Measurements from ENCODE around the gene GLRX3. TPM values are rescaled to one million over a fixed set of nuclear protein-coding genes. Genes with fewer than 3 reads are reported as not detected.

The GLRX3 gene
- total and polyA plus RNA-seq, 2 experiments from 2014 or later, result 71.3 to 168 TPM

- no peak overlapping the region for H3K4me3 ChIP-seq
- no peaks in the 10 kb centered on the region for H3K9me3 ChIP-seq (ENCODE audit: low read depth)
- no peak overlapping the region for H3K27ac ChIP-seq
- no peaks in the 10 kb centered on the region for H3K27me3 ChIP-seq
- H3K36me3 ChIP-seq, result no peaks in the 10 kb centered on the region
- TF ChIP-seq CTCF (IDR thresholded peaks at IDR 0.05; ENCODE audit: low read depth, low read length), result no peak
- H3K4me1 ChIP-seq (ENCODE audit: low read depth), result no peaks in the 10 kb centered on the region
- no peak for DNase-seq (ENCODE audit: low read depth in 1 of 2, low spot score in 1 of 2)
These were observed 86.2 kb downstream of the GLRX3 start for GRCh38 chr10:130222381-130222780.

DNA sequence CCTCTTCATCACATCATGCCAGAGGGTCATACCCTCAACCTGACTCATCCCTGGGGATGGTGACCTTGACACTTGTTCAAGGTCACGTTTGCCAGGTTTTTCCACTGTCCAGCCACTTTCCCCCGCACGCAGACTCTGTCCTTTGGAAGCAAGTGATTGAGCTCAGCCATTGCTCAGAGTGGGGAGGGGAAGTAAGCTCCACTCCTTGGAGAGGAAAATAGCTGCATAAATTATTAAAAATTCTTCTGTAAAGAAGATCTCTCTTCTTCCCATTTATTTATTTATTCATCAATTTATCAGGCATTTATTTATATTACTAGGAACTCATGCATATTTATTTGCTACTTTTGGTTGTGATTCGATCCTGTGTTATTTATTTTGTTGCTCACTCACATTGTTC is 88.0 kb downstream of the GLRX3 start:
- no peaks in the 10 kb centered on the region for H3K9me3 ChIP-seq (ENCODE audit: low read depth)
- no peaks in the 10 kb centered on the region for H3K36me3 ChIP-seq
- DNase-seq (ENCODE audit: low read depth in 1 of 2, low spot score in 1 of 2), result no peak
- H3K27ac ChIP-seq, result no peak overlapping the region
- no peaks in the 10 kb centered on the region for H3K4me1 ChIP-seq (ENCODE audit: low read depth)
- TF ChIP-seq CTCF (IDR thresholded peaks at IDR 0.05; ENCODE audit: low read depth, low read length), result no peak
- H3K4me3 ChIP-seq, result no peak overlapping the region
- H3K27me3 ChIP-seq, result no peaks in the 10 kb centered on the region

- H3K4me3 ChIP-seq, result no peak overlapping the region
- no peak for DNase-seq (ENCODE audit: low read depth in 1 of 2, low spot score in 1 of 2)
- no peaks in the 10 kb centered on the region for H3K9me3 ChIP-seq (ENCODE audit: low read depth)
- H3K4me1 ChIP-seq (ENCODE audit: low read depth), result no peaks in the 10 kb centered on the region
- H3K27ac ChIP-seq, result no peak overlapping the region
- no peaks in the 10 kb centered on the region for H3K27me3 ChIP-seq
- no peak for TF ChIP-seq CTCF (IDR thresholded peaks at IDR 0.05; ENCODE audit: low read depth, low read length)
- no peaks in the 10 kb centered on the region for H3K36me3 ChIP-seq
These were observed 89.8 kb downstream of the GLRX3 start for GRCh38 chr10:130226012-130226411.

- Histone ChIP-seq H3K4me3 (no peak overlapping the region), H3K9me3 (ENCODE audit: low read depth) (no peaks in the 10 kb centered on the region), H3K27ac (no peak overlapping the region), H3K36me3 (no peaks in the 10 kb centered on the region), H3K4me1 (ENCODE audit: low read depth) (no peaks in the 10 kb centered on the region), H3K27me3 (no peaks in the 10 kb centered on the region)
- no peak for TF ChIP-seq CTCF (IDR thresholded peaks at IDR 0.05; ENCODE audit: low read depth, low read length)
- DNase-seq (ENCODE audit: low read depth in 1 of 2, low spot score in 1 of 2), result no peak
These were observed 91.7 kb downstream of the GLRX3 start for GRCh38 chr10:130227883-130228282.

Other genes starting within 250 kb of the GLRX3 start
- gene EBF3, start 172.1 kb upstream of the GLRX3 start, total RNA-seq, result 2.2 and 2.8 TPM in 2 replicates
- 0.12 and 0.61 TPM in 2 replicates for gene EBF3, start 172.1 kb upstream of the GLRX3 start, polyA plus RNA-seq
- gene C10orf143, start 25.6 kb upstream of the GLRX3 start, total RNA-seq, result 1.1 and 2.6 TPM in 2 replicates
- gene C10orf143, start 25.6 kb upstream of the GLRX3 start, polyA plus RNA-seq, result 1.5 and 5.7 TPM in 2 replicates